ENCODE measurements around the gene RNF145.

Gene RNF145

DNA sequence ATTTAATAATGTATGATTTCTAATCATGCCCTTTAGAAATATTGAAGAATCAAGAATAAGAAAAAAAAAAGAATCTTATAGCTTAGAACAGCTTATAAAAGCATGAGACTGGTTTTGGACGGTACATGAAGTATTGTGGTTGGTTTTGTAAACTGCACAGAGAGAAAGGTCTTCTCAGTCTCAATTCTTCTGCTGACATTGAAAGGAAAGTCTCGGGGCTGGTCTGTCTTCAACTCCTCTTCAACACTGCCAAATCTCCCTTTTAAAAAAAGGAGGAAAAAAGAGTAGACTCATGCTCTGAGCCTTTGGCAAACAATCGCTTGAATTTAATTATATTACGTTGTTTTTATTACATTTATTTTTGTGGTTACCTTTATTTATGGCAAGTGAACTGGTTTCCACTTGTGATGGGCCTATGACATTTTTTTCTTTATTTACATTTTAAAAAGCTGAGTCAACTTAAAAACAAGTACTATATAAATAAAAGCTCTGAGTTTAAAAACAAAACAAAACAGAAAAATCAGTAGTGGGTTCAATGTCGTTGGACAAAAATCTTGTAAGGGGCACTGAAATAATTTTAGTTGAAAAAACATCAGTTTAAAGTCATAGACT, 76.8 kb downstream of the RNF145 start:
- TF ChIP-seq, protein P1, sequence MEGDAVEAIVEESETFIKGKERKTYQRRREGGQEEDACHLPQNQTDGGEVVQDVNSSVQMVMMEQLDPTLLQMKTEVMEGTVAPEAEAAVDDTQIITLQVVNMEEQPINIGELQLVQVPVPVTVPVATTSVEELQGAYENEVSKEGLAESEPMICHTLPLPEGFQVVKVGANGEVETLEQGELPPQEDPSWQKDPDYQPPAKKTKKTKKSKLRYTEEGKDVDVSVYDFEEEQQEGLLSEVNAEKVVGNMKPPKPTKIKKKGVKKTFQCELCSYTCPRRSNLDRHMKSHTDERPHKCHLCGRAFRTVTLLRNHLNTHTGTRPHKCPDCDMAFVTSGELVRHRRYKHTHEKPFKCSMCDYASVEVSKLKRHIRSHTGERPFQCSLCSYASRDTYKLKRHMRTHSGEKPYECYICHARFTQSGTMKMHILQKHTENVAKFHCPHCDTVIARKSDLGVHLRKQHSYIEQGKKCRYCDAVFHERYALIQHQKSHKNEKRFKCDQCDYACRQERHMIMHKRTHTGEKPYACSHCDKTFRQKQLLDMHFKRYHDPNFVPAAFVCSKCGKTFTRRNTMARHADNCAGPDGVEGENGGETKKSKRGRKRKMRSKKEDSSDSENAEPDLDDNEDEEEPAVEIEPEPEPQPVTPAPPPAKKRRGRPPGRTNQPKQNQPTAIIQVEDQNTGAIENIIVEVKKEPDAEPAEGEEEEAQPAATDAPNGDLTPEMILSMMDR (IDR thresholded peaks at IDR 0.05): no peak
- H3K4me3 ChIP-seq: peak overlapping the region; percentile 60
- DNase-seq (ENCODE audit: low spot score): no peak
- H3K27ac ChIP-seq: peak overlapping the region; percentile 53 to 80

DNA sequence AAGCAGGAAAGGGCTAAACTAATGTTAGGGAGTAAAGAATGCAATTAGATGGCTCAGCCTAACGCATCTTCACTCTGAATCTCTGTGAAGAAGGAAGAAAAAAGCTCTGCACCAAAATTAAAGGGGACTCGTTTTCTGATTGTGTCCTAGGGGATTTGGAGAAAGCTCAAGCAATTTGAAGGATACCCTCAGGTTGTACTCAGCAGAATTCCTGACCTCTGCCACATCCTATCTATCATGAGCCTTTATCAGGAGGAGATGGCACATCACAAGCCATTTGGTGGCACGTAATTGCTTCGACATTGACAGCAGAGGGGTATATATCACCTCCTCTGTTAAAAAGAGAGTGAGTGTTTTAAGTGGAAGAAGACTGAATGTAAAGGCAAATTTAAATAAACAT, 77.4 kb downstream of the RNF145 start:
- DNase-seq (ENCODE audit: low spot score): no peak
- TF ChIP-seq, protein P1 (IDR thresholded peaks at IDR 0.05): no peak
- H3K27ac ChIP-seq: no peak overlapping the region
- no peak overlapping the region for H3K4me3 ChIP-seq

DNA sequence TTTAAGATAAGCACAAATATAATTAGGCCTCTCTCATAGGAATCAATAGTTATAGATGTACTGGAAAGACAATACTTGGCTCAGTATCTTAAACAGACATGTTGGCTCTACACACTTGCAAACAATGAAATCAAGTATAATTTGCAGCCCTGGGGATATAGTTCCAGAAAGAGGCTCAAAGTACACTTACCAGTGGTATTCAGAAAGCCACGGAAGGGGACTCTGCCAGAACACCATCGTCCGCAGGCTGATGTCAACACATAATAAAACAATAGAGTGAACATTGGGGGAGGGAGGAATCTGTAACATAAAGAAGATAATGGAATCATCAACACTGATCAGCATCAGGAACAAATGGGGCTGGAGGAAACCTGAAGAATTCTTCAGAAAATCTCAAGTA, 78.5 kb downstream of the RNF145 start:
- H3K27ac ChIP-seq: no peak overlapping the region
- H3K4me3 ChIP-seq: no peak overlapping the region
- TF ChIP-seq, protein P1 (IDR thresholded peaks at IDR 0.05): no peak
- DNase-seq (ENCODE audit: low spot score): no peak

DNA sequence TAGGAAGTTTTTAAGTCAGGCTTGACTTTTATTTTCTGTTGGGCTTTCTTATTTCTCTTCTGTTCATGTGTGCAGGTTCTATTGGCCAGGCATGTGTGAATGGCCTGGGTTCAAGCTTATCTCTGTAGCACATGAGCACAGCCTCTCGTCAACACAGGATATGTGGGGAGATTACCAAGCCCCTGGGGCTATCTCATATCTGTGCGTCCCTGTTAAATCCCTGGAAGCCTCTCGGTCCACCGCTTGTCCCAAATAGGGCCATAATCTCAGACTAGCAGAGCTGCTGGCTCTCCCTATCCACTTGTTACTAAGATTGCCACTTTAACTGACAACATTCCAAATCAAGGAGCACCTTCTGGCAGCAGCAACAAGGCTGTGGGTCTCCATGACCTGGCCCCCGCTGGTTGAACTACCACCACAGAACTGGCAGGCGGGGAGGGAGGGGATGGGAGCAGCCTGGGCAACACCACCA, 81.2 kb downstream of the RNF145 start:
- DNase-seq (ENCODE audit: low spot score): no peak
- TF ChIP-seq, protein P1 (IDR thresholded peaks at IDR 0.05): no peak
- Histone ChIP-seq H3K27ac (no peak overlapping the region), H3K4me3 (no peak overlapping the region)

DNA sequence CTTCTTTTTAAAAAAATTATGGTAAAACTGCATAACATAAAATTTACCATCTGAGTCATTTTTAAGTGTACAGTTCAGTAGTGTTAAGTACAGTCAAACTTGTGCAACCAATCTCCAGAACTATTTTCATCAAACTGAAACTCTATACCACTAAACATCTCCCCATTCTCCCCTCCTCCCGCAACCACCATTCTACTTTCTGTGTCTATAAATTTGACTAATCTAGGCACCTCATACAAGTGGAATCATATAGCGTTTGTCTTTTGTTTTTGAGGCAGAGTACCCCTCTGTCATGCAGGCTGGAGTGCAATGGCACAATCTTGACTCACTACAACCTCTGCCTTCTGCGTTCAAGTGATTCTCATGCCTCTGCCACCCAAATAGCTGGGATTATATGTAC, 85.7 kb downstream of the RNF145 start:
- Histone ChIP-seq H3K27ac (no peak overlapping the region), H3K4me3 (no peak overlapping the region)
- no peak for DNase-seq (ENCODE audit: low spot score)
- TF ChIP-seq, protein P1 (IDR thresholded peaks at IDR 0.05): no peak

DNA sequence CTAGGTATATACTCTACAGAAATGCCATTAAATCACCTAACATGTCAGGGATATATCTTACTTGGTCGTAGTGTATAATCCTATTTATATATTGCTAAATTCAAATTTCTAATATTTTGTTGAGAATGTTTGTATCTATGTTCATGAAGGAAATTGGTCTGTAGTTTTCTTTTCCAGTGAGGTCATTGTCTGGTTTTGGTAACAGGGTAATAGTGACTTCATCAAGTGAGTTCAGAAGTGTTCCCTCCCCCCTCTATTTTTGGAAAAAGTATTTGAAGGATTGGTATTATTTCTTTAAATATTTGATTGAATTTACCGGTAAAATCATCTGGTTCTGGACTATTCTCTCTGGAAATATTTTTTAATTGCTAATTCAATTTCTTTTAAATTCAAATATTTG, 86.2 kb downstream of the RNF145 start:
- TF ChIP-seq, protein P1 (IDR thresholded peaks at IDR 0.05): no peak
- DNase-seq (ENCODE audit: low spot score): no peak
- peak overlapping the region in 1 of 2 donors; percentile 42 for H3K27ac ChIP-seq
- H3K4me3 ChIP-seq: no peak overlapping the region

DNA sequence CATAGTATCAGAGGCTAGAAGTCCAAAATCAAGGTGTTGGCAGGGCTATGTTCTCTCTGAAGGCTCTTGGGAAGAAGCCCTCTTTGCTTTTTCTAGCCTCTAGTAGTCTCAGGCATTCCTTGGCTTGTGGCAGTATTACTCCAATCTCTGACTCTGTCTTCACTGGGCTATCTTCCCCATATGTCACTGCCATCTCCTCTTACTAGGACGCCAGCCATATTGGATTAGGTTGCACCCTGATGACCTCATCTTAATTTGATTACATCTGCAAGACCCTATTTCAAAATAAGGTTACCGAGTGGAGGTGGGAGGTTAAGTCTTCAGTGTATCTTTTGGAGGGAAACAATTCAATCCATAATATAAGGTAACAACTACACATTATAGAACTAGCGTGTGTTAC, 88.3 kb downstream of the RNF145 start:
- no peak for DNase-seq (ENCODE audit: low spot score)
- Histone ChIP-seq H3K4me3 (no peak overlapping the region), H3K27ac (no peak overlapping the region)
- TF ChIP-seq, protein P1 (IDR thresholded peaks at IDR 0.05): no peak

Measured in coronary artery (tissue), 2 donors.